ENCODE results near the gene TRMT13. TPM values are rescaled to one million over a fixed set of nuclear protein-coding genes. Genes with fewer than 3 reads are reported as not detected.

The TRMT13 gene
- total RNA-seq, 2 donors from 2014 or later, result 33.7 to 33.9 TPM

DNA sequence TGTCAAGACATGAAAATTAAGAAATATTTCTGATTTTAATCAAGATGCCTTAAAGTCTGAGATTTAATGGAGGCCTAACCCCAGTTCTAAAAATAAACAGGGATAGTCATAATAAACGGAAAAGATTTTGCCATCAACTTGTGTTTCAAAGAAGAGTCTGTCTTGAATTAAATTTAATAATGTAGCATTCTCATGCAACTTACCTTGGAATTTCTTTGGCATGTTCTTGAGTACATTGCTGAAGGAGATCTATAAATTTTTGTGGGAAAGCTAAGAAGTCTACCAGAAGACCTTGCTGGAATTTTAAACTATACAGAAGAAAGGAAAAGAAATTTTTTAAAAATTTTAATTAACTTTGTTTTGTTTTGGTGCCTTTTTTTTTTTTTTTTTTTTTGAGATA lies 10.8 kb upstream of the TRMT13 start:
- no peaks in the 10 kb centered on the region for H3K27me3 ChIP-seq
- no peak overlapping the region for H3K27ac ChIP-seq
- H3K4me1 ChIP-seq, result no peaks in the 10 kb centered on the region
- peaks cover 0 to 2% of the 10 kb centered on the region in 2 donors for H3K36me3 ChIP-seq (replicated peaks in 1 of 2; ENCODE audit: insufficient read depth in 1 of 2, low read depth in 2 of 2)
- no peak for TF ChIP-seq POLR2A (IDR thresholded peaks at IDR 0.05)
- TF ChIP-seq, protein P1, sequence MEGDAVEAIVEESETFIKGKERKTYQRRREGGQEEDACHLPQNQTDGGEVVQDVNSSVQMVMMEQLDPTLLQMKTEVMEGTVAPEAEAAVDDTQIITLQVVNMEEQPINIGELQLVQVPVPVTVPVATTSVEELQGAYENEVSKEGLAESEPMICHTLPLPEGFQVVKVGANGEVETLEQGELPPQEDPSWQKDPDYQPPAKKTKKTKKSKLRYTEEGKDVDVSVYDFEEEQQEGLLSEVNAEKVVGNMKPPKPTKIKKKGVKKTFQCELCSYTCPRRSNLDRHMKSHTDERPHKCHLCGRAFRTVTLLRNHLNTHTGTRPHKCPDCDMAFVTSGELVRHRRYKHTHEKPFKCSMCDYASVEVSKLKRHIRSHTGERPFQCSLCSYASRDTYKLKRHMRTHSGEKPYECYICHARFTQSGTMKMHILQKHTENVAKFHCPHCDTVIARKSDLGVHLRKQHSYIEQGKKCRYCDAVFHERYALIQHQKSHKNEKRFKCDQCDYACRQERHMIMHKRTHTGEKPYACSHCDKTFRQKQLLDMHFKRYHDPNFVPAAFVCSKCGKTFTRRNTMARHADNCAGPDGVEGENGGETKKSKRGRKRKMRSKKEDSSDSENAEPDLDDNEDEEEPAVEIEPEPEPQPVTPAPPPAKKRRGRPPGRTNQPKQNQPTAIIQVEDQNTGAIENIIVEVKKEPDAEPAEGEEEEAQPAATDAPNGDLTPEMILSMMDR (IDR thresholded peaks at IDR 0.05), result no peak
- intact Hi-C loops (cut with DNase I), result no loop called here
- 90 to 93% methylated on average over 1 of the region's 1 CpG for WGBS, 2 donors
- DNase-seq (no peak), ATAC-seq (no peak)
- H3K4me3 ChIP-seq, result no peak overlapping the region
- H3K9me3 ChIP-seq, result no peaks in the 10 kb centered on the region

GRCh38 chr1:100127226-100127625 lies 5.7 kb upstream of the TRMT13 start:
- DNase-seq (no peak), ATAC-seq (no peak)
- Histone ChIP-seq H3K9me3 (no peaks in the 10 kb centered on the region), H3K27me3 (no peaks in the 10 kb centered on the region), H3K36me3 (replicated peaks in 1 of 2; ENCODE audit: insufficient read depth in 1 of 2, low read depth in 2 of 2) (no peaks in the 10 kb centered on the region), H3K27ac (no peak overlapping the region), H3K4me3 (no peak overlapping the region), H3K4me1 (peaks cover 8% of the 10 kb centered on the region)
- 67 to 75% methylated on average over 1 of the region's 1 CpG for WGBS, 2 donors
- TF ChIP-seq, protein P1 (IDR thresholded peaks at IDR 0.05), result no peak
- TF ChIP-seq POLR2A (IDR thresholded peaks at IDR 0.05), result no peak
- intact Hi-C loops (cut with DNase I), result no loop called here

- DNase-seq (no peak), ATAC-seq (no peak)
- 81 to 85% methylated on average over 5 of the region's 5 CpGs for WGBS, 2 donors
- H3K27me3 ChIP-seq, result no peaks in the 10 kb centered on the region
- no peak overlapping the region for H3K27ac ChIP-seq
- H3K4me1 ChIP-seq, result peaks cover 23% of the 10 kb centered on the region
- no peaks in the 10 kb centered on the region for H3K36me3 ChIP-seq (replicated peaks in 1 of 2; ENCODE audit: insufficient read depth in 1 of 2, low read depth in 2 of 2)
- H3K9me3 ChIP-seq, result no peaks in the 10 kb centered on the region
- TF ChIP-seq, protein P1 (IDR thresholded peaks at IDR 0.05), result no peak
- TF ChIP-seq POLR2A (IDR thresholded peaks at IDR 0.05), result no peak
- intact Hi-C loops (cut with DNase I), result loop anchor here (10.0 kb wide), 1 partner anchor 144 kb away; no protein-coding TSS in a partner anchor
- no peak overlapping the region for H3K4me3 ChIP-seq
Observed at GRCh38 chr1:100130552-100131077, 2.3 kb upstream of the TRMT13 start.

- intact Hi-C loops (cut with DNase I), result loop anchor here (10.0 kb wide), 1 partner anchor 143 kb away; no protein-coding TSS in a partner anchor
- Histone ChIP-seq H3K27me3 (no peaks in the 10 kb centered on the region), H3K4me3 (no peak overlapping the region), H3K36me3 (replicated peaks in 1 of 2; ENCODE audit: insufficient read depth in 1 of 2, low read depth in 2 of 2) (no peaks in the 10 kb centered on the region), H3K27ac (no peak overlapping the region), H3K4me1 (peaks cover 23% of the 10 kb centered on the region), H3K9me3 (no peaks in the 10 kb centered on the region)
- 64 to 72% methylated on average over 8 of the region's 8 CpGs for WGBS, 2 donors
- no peak for ATAC-seq
- TF ChIP-seq, protein P1 (IDR thresholded peaks at IDR 0.05), result no peak
- TF ChIP-seq POLR2A (IDR thresholded peaks at IDR 0.05), result no peak
- DNase-seq, result no peak
Observed at GRCh38 chr1:100131623-100132022, 1.3 kb upstream of the TRMT13 start.

GRCh38 chr1:100134872-100135271 lies 1.9 kb downstream of the TRMT13 start:
- H3K9me3 ChIP-seq, result no peaks in the 10 kb centered on the region
- 68 to 71% methylated on average over 3 of the region's 3 CpGs for WGBS, 2 donors
- no peak overlapping the region for H3K27ac ChIP-seq
- no peak overlapping the region for H3K4me3 ChIP-seq
- peaks cover 23% of the 10 kb centered on the region for H3K4me1 ChIP-seq
- intact Hi-C loops (cut with DNase I), result loop anchor here (10.0 kb wide), 1 partner anchor 140 kb away; no protein-coding TSS in a partner anchor
- H3K27me3 ChIP-seq, result no peaks in the 10 kb centered on the region
- DNase-seq, result no peak
- H3K36me3 ChIP-seq (replicated peaks in 1 of 2; ENCODE audit: insufficient read depth in 1 of 2, low read depth in 2 of 2), result peaks cover 4 to 19% of the 10 kb centered on the region in 2 donors
- no peak for TF ChIP-seq POLR2A (IDR thresholded peaks at IDR 0.05)
- TF ChIP-seq, protein P1 (IDR thresholded peaks at IDR 0.05), result no peak
- ATAC-seq, result no peak

Data from body of pancreas (tissue), 4 donors.